Kasumi-1 (cell line): Measurements from ENCODE around the gene UNC13B.
"Not testable (repeated sequence)": the region's sequence is repeated elsewhere in the genome, so short reads cannot be mapped to it uniquely, and the experiment has no call there.

Source experiments
- DNase-seq, 2 experiments: peaks; one replicate each; lab custom pipeline; 2025; lab: John Stamatoyannopoulos, UW

UNC13B gene

DNA sequence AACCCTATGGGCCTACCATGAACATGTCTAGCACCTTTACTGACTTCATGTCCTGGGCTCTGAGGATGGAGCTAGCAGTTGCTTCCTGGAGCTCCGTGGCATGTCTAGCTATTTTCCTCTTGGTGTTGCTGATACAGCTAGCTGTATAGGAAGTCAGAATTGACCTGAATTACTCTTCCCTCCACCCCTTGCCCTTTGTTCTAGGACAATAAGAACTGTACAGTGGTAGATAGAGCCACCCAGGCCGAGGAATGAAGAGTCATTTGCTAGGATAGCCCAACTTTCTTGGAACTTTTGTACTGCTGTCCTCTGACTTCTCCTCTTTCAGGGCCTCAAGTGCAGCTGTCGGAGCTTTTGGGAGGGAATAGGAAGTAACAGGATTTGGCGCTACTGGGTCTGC lies 218.2 kb downstream of the UNC13B start:
- DNase-seq: no peak

- no peak for DNase-seq
Measured at GRCh38 chr9:35380619-35381018, 218.8 kb downstream of the UNC13B start.

GRCh38 chr9:35385042-35385441 lies 223.2 kb downstream of the UNC13B start:
- peak in 1 of 2 experiments; percentile 1 for DNase-seq

GRCh38 chr9:35395076-35395705 lies 233.4 kb downstream of the UNC13B start:
- no peak for DNase-seq

DNA sequence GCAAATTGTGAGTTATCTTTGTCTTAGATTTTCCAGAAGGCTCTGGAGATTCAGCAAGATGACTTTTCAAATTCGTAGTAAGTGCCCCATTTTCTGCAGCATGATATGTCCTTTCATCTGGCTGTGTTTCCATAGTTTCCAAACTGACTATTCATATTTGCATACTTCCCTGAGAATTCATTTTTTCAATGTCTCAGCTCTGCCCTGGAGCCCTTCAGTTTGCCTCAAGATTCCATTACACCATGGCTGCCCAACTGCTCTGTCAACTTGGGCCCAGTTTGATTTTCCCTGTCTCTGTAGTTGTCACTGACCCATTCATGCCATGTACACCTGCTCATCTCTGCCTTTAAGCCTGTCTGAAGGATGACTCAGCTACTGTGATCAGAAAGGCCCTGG lies 233.9 kb downstream of the UNC13B start:
- no peak for DNase-seq

GRCh38 chr9:35396560-35397215 lies 234.9 kb downstream of the UNC13B start:
- no peak for DNase-seq

DNA sequence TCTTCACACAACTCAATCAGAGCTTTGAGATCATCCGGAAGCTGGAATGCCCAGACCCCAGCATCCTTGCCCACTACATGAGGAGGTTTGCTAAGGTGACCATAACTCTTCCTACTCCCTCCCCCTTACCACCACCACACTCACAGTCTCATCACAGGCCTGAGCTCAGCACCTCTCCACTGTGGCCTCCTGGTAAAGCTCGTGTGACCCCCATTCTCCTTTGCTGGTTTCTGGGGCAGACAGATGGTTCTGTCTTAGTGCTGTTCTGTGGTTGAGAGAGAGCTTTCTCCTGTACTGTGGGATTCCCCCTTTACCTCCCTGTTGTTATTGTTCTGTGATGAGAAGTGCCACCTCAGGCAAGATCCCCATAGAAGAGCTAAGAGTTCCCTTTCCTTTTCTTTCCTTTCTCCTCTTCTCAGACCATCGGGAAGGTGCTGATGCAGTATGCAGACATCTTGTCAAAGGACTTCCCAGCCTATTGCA lies 235.4 kb downstream of the UNC13B start:
- no peak for DNase-seq

DNA sequence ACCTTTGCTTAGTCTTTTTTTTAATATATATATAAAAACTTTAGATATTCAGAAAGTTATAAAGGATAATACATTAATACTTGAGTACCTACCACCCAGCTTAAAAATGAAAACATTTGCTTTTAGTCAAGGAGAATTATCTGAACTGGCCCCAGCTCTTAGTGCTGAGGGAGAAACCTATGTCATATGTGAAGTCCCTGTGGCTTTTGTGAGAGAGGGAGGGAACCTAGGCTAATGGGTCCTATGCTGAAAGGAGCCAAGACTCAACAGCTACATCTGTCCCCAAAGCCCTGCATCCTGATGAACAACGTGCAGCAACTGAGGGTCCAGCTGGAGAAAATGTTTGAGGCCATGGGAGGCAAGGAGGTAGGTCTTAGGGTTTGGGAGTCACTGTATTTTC lies 236.1 kb downstream of the UNC13B start:
- DNase-seq: no peak

DNA sequence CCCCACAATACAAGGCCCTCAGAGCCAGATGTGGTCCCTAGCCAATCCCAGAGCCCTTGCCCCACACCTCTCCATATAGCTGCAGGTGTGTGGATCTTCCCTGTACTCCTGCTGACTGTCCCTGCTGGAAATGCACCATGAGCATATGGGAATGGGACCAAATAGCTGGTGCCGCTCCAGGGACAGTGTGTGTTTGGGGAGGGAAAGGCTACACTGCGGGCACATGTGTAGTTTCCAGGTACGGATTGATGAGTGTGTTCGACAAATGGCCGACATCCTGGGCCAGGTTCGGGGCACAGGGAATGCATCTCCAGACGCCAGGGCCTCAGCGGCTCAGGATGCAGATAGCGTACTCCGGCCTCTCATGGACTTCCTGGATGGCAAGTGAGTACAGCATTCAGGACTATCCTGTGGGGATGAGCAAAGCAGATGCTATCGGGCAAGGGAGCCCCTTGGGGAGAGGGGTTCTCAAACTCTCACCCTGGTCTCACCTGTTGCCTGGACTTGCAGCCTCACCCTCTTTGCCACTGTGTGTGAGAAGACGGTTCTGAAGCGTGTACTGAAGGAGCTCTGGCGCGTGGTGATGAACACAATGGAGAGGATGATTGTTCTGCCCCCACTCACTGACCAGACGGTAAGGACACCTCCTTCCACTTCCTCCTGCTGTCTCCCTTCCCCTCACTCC lies 237.0 kb downstream of the UNC13B start:
- DNase-seq: no peak

DNA sequence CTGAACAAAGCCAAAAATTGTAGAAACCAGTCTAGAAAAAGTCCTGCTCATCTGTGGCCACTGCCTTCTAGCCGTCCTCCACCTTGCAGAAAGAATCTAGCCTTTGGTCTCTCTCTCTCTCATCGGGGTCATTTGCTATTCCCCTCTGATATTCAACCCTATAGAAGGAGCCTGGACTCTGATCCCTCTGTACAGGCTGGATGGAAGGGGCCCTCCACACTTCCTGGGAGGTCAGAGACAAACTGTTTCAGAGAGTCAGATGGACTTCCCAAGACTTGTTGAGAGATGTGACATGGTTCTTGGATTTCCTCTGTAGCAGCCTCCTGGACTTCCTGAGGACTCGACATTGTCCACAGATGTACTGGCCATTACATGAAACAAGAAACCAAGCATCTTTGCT lies 243.1 kb downstream of the UNC13B start:
- no peak for DNase-seq

DNA sequence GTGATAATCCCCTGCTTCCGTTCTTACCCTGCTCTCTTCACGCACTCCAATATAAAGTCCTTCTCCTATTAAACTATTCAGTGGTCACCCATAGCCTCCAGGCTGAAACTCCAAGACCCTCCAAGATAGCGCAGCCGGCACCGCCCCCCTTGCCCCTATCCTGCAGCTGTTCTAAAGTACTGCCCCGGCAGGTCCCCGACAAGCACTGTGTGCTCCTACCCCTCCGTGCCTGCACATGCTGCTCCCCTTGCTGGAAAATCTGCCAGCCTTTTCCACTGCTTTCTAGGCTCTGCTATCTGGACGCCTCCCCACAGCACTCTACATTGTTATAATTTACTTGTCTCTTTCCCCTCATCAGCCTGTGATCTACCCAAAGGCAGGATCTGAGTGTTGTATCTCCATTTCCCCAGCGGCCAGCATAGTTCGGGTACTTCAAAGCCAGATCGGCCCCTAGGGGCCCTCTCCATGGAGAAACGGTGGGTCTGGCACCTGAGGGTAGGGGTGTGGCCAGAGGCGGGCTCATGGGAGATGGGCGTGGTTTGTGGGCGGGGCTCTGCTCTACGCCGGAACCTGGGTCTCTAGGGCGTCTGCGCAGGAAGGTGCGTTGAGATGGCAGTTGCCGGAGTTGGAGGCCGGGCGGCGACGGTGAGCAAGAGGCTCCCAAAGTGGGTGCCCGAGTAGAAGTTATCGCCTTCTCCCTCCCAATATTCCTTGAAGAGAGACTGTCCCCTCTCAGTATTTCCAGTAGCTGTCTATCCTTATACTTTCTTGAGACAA lies 244.6 kb downstream of the UNC13B start:
- DNase-seq: no peak

DNA sequence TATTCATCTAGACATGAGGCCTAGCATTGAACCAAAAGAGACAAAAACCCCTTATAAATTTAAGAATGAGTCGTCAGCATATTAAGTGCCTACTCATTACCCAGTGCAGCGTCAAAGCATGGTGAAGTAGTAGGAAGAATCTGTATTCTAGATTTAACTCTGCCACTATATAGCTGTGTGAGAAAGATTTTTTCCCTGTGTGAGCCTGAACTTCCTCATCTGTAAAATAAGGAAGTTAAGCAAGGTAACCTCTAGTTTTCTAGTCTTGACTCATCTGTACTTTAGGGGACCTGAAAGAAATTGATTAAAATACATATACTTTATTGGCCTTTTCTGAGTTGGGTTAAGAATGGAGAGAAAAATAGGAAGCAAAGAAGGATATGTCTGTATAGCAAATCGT lies 246.0 kb downstream of the UNC13B start:
- DNase-seq: peak; percentile 85 to 88

- not testable (repeated sequence) for DNase-seq
Measured at GRCh38 chr9:35409434-35409833, 247.6 kb downstream of the UNC13B start.

GRCh38 chr9:35414889-35415288 lies 253.1 kb downstream of the UNC13B start:
- no peak for DNase-seq

- DNase-seq: no peak
Measured at GRCh38 chr9:35415402-35416097, 253.7 kb downstream of the UNC13B start.

GRCh38 chr9:35416098-35416427 lies 254.3 kb downstream of the UNC13B start:
- DNase-seq: no peak

GRCh38 chr9:35422346-35422745 lies 260.5 kb downstream of the UNC13B start:
- DNase-seq: no peak

- DNase-seq: no peak
Measured at GRCh38 chr9:35422753-35423152, 260.9 kb downstream of the UNC13B start.

DNA sequence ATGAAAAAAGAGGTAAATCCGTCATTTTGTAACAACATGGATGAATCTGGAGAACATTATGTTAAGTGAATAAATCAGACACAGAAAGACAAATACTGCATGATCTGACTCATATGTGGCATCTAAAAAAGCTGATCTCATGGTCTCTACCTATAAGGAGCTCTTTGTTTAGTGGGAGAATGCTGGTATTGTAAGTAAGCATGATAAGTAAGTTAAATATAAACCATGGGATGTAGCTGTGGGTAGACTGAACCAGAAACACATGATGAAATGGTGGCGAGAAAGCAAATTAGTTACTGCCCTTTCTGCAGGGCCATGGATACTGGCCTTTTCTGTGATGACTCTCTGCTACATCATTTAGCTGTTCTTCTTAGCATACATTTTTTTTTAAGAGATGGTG lies 261.7 kb downstream of the UNC13B start:
- DNase-seq: no peak

- no peak for DNase-seq
Measured at GRCh38 chr9:35424356-35425352, 262.8 kb downstream of the UNC13B start.

GRCh38 chr9:35426627-35427026 lies 264.8 kb downstream of the UNC13B start:
- no peak for DNase-seq
